Left ventricle myocardium inferior (tissue), 1 donor: Measurements from ENCODE around the gene OARD1. TPM values are rescaled to one million over a fixed set of nuclear protein-coding genes. Genes with fewer than 3 reads are reported as not detected.

Source experiments
- DNase-seq: peaks from one replicate; pipeline ENCODE4 v3.0.0-alpha.2; 2020
- H3K27ac ChIP-seq: fragments of 200-600 bp; replicated peaks from 2 replicates; pipeline ENCODE4 v1.8.0; 2021
- H3K27me3 ChIP-seq: fragments of 200-600 bp; 2 replicates; pipeline ENCODE4 v1.8.0; 2021; ENCODE audit warnings: low read depth
- H3K36me3 ChIP-seq: fragments of 200-600 bp; 2 replicates; pipeline ENCODE4 v1.8.0; 2021
- H3K4me1 ChIP-seq: fragments of 200-600 bp; 2 replicates; pipeline ENCODE4 v1.8.0; 2021
- H3K4me3 ChIP-seq: fragments of 200-600 bp; 2 replicates; pipeline ENCODE4 v1.8.0; 2021; ENCODE audit warnings: mild to moderate bottlenecking, moderate library complexity
- H3K9me3 ChIP-seq: fragments of 200-600 bp; replicated peaks from 2 replicates; pipeline ENCODE4 v1.8.0; 2021
- intact Hi-C: fragments of 100-400 bp; cut with micrococcal nuclease; formaldehyde crosslinking; loops from one replicate; pipeline ENCODE4 v1.11.0; 2022
- total RNA-seq: library from RNA; stranded (reverse); fragmentation: NEBNext Ultra II Directional; extraction: Animal tissue kit (Norgen Biotek cat#: 25700); gene quantifications from one replicate; pipeline ENCODE4 v1.2.1, GENCODE V29; 2021
- TF ChIP-seq, protein P1 (sequence below): fragments of 200-600 bp; IDR thresholded peaks from 2 replicates; pipeline ENCODE4 v1.8.0; 2021; ENCODE audit warnings: antibody characterized with exemption, mild to moderate bottlenecking, borderline replicate concordance
- donor health status: DM: no; HTN: yes; CAD: no; lungs with severe emphysema.

The OARD1 gene
- total RNA-seq, 1 donor from 2014 or later = 19.9 TPM

GRCh38 chr6:41090841-41091761, 18.9 kb upstream of the OARD1 start:
- intact Hi-C loops = no loop called here
- no peak for DNase-seq
- peaks cover 19% of the 10 kb centered on the region for H3K4me1 ChIP-seq
- H3K9me3 ChIP-seq = no peaks in the 10 kb centered on the region
- H3K4me3 ChIP-seq = no peak overlapping the region
- TF ChIP-seq, protein P1, sequence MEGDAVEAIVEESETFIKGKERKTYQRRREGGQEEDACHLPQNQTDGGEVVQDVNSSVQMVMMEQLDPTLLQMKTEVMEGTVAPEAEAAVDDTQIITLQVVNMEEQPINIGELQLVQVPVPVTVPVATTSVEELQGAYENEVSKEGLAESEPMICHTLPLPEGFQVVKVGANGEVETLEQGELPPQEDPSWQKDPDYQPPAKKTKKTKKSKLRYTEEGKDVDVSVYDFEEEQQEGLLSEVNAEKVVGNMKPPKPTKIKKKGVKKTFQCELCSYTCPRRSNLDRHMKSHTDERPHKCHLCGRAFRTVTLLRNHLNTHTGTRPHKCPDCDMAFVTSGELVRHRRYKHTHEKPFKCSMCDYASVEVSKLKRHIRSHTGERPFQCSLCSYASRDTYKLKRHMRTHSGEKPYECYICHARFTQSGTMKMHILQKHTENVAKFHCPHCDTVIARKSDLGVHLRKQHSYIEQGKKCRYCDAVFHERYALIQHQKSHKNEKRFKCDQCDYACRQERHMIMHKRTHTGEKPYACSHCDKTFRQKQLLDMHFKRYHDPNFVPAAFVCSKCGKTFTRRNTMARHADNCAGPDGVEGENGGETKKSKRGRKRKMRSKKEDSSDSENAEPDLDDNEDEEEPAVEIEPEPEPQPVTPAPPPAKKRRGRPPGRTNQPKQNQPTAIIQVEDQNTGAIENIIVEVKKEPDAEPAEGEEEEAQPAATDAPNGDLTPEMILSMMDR = no peak
- H3K27ac ChIP-seq = peak overlapping the region; percentile 6
- H3K36me3 ChIP-seq = peaks cover 92% of the 10 kb centered on the region
- H3K27me3 ChIP-seq = no peaks in the 10 kb centered on the region

DNA sequence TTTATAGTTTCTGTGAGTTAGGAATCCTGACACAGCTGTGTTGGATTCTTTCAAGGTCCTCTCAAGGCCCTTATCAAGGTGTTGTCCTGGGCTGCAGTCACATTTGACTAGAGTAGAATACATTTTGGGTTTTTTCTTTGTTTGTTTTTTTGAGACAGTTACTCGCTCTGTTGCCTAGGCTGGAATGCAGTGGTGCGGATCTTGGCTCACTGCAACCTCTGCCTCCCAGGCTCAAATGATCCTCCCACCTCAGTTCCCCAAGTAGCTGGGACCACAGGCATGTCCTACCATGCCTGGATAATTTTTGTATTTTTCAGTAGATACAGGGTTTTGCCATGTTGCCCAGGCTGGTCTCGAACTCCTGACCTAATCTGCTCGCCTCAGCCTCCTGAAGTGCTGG, 16.3 kb upstream of the OARD1 start:
- intact Hi-C loops = no loop called here
- H3K9me3 ChIP-seq = no peaks in the 10 kb centered on the region
- H3K4me3 ChIP-seq = no peak overlapping the region
- no peak overlapping the region for H3K27ac ChIP-seq
- H3K4me1 ChIP-seq = peaks cover 13% of the 10 kb centered on the region
- DNase-seq = no peak
- peaks cover 92% of the 10 kb centered on the region for H3K36me3 ChIP-seq
- TF ChIP-seq, protein P1 = no peak
- no peaks in the 10 kb centered on the region for H3K27me3 ChIP-seq

- no peak for DNase-seq
- TF ChIP-seq, protein P1 = no peak
- peaks cover 84% of the 10 kb centered on the region for H3K36me3 ChIP-seq
- H3K27ac ChIP-seq = no peak overlapping the region
- H3K27me3 ChIP-seq = no peaks in the 10 kb centered on the region
- H3K9me3 ChIP-seq = no peaks in the 10 kb centered on the region
- H3K4me3 ChIP-seq = no peak overlapping the region
- intact Hi-C loops = no loop called here
- H3K4me1 ChIP-seq = peaks cover 5% of the 10 kb centered on the region
Observed at GRCh38 chr6:41085182-41085581, 13.0 kb upstream of the OARD1 start.

GRCh38 chr6:41083072-41083471, 10.9 kb upstream of the OARD1 start:
- peaks cover 84% of the 10 kb centered on the region for H3K36me3 ChIP-seq
- TF ChIP-seq, protein P1 = no peak
- H3K27me3 ChIP-seq = no peaks in the 10 kb centered on the region
- no peak for DNase-seq
- no peaks in the 10 kb centered on the region for H3K9me3 ChIP-seq
- intact Hi-C loops = no loop called here
- no peak overlapping the region for H3K27ac ChIP-seq
- H3K4me1 ChIP-seq = peaks cover 5% of the 10 kb centered on the region
- H3K4me3 ChIP-seq = no peak overlapping the region

- H3K9me3 ChIP-seq = no peaks in the 10 kb centered on the region
- TF ChIP-seq, protein P1 = no peak
- H3K27ac ChIP-seq = no peak overlapping the region
- no peak for DNase-seq
- H3K4me1 ChIP-seq = peaks cover 16% of the 10 kb centered on the region
- H3K4me3 ChIP-seq = no peak overlapping the region
- intact Hi-C loops = no loop called here
- peaks cover 61% of the 10 kb centered on the region for H3K36me3 ChIP-seq
- no peaks in the 10 kb centered on the region for H3K27me3 ChIP-seq
Observed at GRCh38 chr6:41080621-41081020, 8.5 kb upstream of the OARD1 start.
